Effector memory CD4-positive, alpha-beta T cell (primary cell): ENCODE results near the gene PCBP4.
"Not testable (repeated sequence)": the region's sequence is repeated elsewhere in the genome, so short reads cannot be mapped to it uniquely, and the experiment has no call there.

Source experiments
- DNase-seq, 3 donors: peaks; one replicate each; pipeline ENCODE4 v3.0.0-alpha.2; 2020
- H3K27ac ChIP-seq: 2 replicates; pipeline ENCODE4 v1.7.0; 2013; ENCODE audit warnings: mild to moderate bottlenecking, low read length, moderate library complexity; ENCODE audit not compliant: insufficient read depth, poor library complexity, severe bottlenecking
- H3K27me3 ChIP-seq: replicated peaks from 2 replicates; pipeline ENCODE4 v1.7.0; 2013; ENCODE audit warnings: mild to moderate bottlenecking, low read length; ENCODE audit not compliant: insufficient read depth, control insufficient read depth, poor library complexity, severe bottlenecking
- H3K36me3 ChIP-seq: 2 replicates; pipeline ENCODE4 v1.7.0; 2013; ENCODE audit warnings: mild to moderate bottlenecking, low read length, moderate library complexity; ENCODE audit not compliant: control insufficient read depth, insufficient read depth
- H3K4me1 ChIP-seq: 2 replicates; pipeline ENCODE4 v1.7.0; 2013; ENCODE audit warnings: low read length, mild to moderate bottlenecking; ENCODE audit not compliant: control insufficient read depth, insufficient read depth, poor library complexity, severe bottlenecking
- H3K4me3 ChIP-seq: 2 replicates; pipeline ENCODE4 v1.7.0; 2013; ENCODE audit warnings: low read length, low read depth, mild to moderate bottlenecking; ENCODE audit not compliant: insufficient read depth, poor library complexity, severe bottlenecking
- H3K9me3 ChIP-seq: 2 replicates; pipeline ENCODE4 v1.7.0; 2013; ENCODE audit warnings: mild to moderate bottlenecking, low read length, moderate library complexity; ENCODE audit not compliant: control insufficient read depth

The PCBP4 gene

DNA sequence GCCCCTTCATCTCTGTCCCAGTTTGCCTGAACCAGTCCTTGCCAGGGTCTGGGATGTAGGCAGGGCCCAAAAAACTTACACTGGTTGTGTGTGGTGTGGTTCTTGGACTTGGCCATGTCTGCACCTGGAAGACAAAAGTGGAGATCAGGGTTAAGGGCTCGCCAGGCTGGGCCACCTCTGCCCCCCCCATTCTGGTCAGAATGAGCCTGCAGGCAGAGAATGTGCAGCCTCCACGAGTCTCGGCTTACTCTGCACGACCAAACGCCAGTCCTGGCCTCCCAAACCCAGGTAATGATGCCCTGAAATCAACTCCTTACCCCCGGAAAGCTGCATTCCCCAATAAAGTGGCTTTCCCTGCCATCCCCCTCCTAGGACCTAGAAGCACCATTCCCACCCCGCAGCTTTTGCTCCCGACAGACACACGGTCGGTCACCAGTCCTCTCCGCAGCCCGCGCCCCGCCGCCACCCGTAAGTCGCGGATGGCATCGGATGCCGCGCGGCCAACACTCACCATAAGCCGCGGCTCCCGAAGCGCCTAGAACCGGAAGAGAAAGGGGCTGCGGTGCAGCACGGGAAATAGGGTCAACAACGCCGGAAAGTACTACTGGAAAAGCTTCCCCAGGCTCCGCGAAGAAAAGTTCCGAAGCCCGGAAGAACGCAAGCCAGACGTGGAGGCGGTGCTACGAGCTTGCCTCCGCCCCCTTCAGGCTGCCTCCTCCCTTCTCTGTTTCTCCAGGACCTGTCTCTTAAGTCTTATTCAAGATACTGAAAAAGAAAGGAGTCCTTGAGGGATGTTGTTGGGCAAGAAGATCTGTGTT is 28.3 kb upstream of the PCBP4 start, which contains the start of gene RPL29:
TSS of gene RPL29 (minus strand) at position 550 of the 818 bp plus-strand sequence. CDS start at position 116, 434 bp downstream.
- peaks cover 10% of the 10 kb centered on the region for H3K4me1 ChIP-seq
- peak within 1 kb of the TSS; percentile 79 for H3K4me3 ChIP-seq
- H3K36me3 ChIP-seq: peaks cover 21% of the 10 kb centered on the region

DNA sequence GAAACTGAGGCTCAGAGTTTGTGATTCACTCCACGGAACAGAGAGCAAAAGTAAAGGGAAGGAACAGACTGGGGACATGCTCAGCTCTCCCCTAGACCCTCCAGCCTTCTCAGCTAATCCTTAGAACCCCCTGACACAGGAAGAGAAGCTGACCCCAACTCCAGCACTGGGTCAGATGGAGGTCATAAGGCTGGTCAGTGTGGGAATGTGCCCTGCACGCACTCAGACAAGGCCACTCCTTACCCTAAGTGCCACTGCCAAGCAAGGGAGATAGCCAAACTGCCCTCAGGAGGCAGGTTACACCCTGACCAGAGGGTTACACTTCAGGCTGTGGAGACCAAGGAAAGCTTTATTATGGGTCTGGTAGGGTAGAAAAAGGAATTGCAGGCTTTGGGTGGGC is 27.3 kb upstream of the PCBP4 start:
- Histone ChIP-seq H3K9me3 (no peaks in the 10 kb centered on the region), H3K4me3 (no peak overlapping the region), H3K27me3 (no peaks in the 10 kb centered on the region), H3K36me3 (peaks cover 21% of the 10 kb centered on the region), H3K4me1 (peaks cover 10% of the 10 kb centered on the region), H3K27ac (peak overlapping the region; percentile 85)
- DNase-seq: no peak

More for the DNA sequence above, 28.3 kb upstream of the PCBP4 start, which contains the start of gene RPL29:
- DNase-seq: peak; percentile 82 to 87 (median 86)
- H3K9me3 ChIP-seq: no peaks in the 10 kb centered on the region
- H3K27ac ChIP-seq: peak within 1 kb of the TSS; percentile 85
- H3K27me3 ChIP-seq: no peaks in the 10 kb centered on the region

DNA sequence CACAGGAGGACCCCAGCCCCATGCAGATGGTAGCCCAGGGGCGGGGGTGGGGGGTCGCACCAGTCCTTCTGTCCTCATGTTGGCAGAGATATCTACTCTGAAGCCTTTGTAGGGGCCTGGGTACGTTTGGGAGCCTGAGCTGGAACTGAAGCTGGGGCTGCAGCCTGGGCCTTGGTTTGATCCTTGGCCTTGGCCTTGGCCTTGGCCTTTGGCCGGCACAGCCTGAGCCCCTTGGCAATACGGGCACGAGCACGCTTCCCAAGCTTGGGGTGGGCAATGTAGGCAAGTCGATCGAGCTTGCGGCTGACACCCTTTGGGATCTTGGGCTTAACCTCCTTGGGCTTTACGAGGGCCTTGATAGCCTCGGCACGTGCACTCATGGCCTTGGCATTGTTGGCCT is 26.4 kb upstream of the PCBP4 start:
- H3K4me1 ChIP-seq: peaks cover 10% of the 10 kb centered on the region
- not testable (repeated sequence) for H3K9me3 ChIP-seq

DNA sequence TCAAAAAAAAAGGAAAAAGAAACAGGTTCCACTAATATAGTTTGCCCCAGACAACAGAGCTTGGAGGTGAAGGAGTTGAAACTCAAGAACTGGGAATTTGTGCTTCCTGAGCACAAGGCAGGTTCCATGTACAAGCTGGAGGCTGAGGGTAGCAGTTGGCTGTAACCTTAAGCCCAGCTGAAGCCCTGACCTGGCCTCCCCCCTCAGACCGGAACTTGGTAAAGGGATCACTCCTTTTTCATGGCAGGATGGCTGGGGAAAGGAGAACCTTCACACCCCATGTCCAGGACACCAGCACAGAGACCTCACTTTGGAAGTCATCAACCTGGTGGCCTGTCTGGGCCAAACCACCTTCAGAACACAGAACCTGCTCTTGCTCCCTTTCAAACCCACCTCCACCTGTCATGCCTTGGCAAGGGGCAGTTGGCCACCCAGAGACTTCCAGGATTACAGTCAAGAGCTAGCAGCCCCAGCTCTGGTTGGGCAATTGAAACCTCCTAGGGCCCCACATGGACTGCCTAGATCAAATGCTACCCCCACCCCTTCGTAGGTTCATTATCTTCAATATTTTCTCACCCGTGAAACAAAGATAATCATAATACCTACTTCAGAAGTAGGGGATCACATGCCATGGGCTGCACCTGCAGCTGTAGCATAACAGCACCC is 24.9 kb upstream of the PCBP4 start:
- no peaks in the 10 kb centered on the region for H3K27me3 ChIP-seq
- peaks cover 21% of the 10 kb centered on the region for H3K36me3 ChIP-seq
- no peak overlapping the region for H3K4me3 ChIP-seq
- no peak overlapping the region for H3K27ac ChIP-seq
- no peak for DNase-seq
- no peaks in the 10 kb centered on the region for H3K9me3 ChIP-seq
- peaks cover 10% of the 10 kb centered on the region for H3K4me1 ChIP-seq

More for the DNA sequence above, 26.4 kb upstream of the PCBP4 start:
- not testable (repeated sequence) for H3K27me3 ChIP-seq, H3K4me3 ChIP-seq, H3K27ac ChIP-seq, DNase-seq
- peaks cover 21% of the 10 kb centered on the region for H3K36me3 ChIP-seq

DNA sequence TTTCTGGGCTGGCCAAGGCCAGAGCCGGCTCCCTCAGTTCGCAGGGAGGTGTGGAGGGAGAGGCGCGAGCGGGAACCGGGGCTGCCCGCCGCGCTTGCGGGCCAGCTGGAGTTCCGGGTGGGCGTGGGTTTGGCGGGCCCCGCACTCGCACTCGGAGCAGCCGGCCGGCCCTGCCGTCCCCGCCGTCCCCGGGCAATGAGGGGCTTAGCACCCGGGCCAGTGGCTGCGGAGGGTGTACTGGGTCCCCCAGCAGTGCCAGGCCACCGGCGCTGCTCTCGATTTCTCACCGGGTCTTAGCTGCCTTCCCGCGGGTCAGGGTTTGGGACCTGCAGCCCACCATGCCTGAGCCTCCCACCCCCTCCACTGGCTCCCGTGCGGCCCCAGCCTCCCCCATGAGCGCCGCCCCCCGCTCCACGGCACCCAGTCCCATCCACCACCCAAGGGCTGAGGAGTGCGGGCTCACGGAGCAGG is 23.3 kb upstream of the PCBP4 start:
- H3K9me3 ChIP-seq, DNase-seq, H3K27ac ChIP-seq, H3K27me3 ChIP-seq, H3K4me3 ChIP-seq: not testable (repeated sequence)
- peaks cover 21% of the 10 kb centered on the region for H3K36me3 ChIP-seq
- peaks cover 10% of the 10 kb centered on the region for H3K4me1 ChIP-seq

DNA sequence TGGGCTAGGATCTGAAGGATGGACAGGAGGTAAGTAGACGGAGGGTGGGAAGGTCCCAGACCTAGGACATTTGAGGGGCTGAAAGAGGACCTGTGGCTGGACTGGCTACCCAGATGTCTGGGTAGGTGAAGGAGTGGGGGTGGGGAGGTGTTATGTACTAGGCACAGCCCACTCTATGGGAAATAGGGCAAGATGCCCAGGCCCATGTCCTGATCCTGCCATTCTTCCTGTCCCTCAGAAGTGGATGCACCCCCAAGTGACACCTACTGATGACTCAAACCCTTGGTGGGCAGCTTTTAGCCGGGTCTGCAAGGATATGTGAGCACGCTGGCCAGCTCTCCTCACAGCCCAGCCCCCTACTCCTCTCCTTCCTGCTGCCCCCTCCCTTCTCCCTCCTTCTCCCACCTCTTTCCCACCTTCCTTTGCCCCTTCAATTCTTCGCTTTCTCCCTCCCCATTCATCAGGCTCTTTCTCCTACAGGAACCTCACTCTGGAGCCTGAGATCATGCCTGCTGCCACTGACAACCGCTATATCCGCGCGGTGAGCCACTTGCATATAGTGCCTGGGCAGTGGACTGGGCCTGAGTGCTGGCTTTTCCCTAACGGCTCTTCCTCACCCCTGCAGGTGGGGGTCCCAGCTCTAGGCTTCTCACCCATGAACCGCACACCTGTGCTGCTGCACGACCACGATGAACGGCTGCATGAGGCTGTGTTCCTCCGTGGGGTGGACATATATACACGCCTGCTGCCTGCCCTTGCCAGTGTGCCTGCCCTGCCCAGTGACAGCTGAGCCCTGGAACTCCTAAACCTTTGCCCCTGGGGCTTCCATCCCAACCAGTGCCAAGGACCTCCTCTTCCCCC is 21.3 kb upstream of the PCBP4 start:
- Histone ChIP-seq H3K4me3 (no peak overlapping the region), H3K36me3 (peaks cover 8% of the 10 kb centered on the region), H3K9me3 (no peaks in the 10 kb centered on the region), H3K27me3 (no peaks in the 10 kb centered on the region), H3K27ac (no peak overlapping the region), H3K4me1 (no peaks in the 10 kb centered on the region)
- no peak for DNase-seq

DNA sequence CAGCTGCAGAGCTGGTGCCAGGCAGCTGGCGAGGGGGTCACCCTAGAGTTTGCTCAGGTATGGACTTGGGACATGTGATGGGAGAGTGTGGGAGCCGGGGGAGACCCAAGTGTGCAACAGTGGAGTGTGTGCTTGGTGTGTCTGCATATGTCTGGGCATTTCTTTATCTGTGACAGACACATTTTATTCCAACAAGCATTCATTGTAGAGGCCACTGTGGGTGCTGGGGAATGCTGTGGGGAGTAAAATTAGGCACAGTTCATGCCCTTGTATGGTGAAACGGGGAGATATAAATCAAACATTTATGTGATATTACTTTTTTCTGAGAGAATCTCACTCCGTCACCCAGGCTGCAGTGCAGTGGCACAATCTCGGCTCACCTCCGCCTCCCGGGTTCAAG is 20.3 kb upstream of the PCBP4 start:
- no peaks in the 10 kb centered on the region for H3K27me3 ChIP-seq
- DNase-seq: no peak
- H3K4me1 ChIP-seq: peaks cover 4% of the 10 kb centered on the region
- no peak overlapping the region for H3K27ac ChIP-seq
- H3K4me3 ChIP-seq: no peak overlapping the region
- H3K9me3 ChIP-seq: no peaks in the 10 kb centered on the region
- H3K36me3 ChIP-seq: peaks cover 2% of the 10 kb centered on the region

DNA sequence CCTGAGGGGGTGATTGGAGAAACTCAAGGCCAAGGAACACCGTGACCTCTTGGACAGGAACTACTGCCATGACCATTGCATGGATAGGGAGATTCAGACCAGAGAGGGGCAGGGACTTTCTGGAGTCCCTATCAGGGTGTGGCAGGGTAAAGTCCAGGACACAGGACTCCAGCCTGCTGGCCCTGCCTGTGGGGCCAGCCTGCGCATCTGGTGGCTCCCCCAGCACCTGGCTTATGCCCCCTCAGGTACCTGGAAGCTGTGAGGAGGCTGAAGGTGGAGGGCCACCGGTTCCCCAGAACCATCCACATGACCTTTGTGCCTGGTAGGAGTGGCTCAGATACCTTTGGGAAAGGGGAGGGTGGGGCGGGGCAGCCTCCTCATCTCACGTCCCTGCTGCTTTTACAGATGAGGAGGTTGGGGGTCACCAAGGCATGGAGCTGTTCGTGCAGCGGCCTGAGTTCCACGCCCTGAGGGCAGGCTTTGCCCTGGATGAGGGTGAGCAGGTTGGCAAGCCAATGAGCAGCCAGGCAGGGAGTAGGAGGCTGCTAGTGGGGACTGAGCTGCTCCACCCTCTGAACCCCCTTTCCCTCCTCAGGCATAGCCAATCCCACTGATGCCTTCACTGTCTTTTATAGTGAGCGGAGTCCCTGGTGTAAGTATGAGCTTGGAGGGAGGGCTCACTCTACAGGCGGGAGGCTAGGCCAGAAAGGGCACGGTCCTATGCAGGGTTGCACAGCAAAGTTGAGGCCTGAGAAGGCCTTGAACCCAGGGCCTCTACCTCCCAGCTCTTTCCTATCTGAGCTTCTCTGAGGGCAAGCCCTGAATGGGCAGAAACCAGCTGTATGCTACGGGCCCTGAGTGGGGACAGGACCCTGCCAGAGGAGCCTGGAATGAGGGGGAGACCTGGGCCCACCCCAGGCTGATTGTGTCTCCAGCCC is 19.0 kb upstream of the PCBP4 start:
- Histone ChIP-seq H3K27ac (no peak overlapping the region), H3K36me3 (no peaks in the 10 kb centered on the region), H3K9me3 (no peaks in the 10 kb centered on the region), H3K4me1 (peaks cover 11% of the 10 kb centered on the region), H3K27me3 (no peaks in the 10 kb centered on the region), H3K4me3 (no peak overlapping the region)
- DNase-seq: no peak

DNA sequence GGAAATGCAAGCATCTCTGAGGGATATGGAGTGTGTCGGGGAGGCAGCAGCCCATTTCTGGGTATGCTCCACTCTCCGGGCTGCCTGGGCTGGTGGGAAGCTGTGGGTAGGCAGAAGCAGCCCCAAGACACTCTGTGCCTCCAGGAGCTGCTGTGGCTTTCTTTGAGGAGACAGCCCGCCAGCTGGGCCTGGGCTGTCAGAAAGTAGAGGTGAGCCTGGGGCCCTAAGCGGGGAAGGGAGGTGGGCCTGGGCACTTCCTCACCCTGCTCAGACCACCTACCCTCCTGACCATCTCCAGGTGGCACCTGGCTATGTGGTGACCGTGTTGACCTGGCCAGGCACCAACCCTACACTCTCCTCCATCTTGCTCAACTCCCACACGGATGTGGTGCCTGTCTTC is 17.8 kb upstream of the PCBP4 start:
- Histone ChIP-seq H3K4me3 (no peak overlapping the region), H3K27ac (no peak overlapping the region)

More for the DNA sequence above, 17.8 kb upstream of the PCBP4 start:
- Histone ChIP-seq H3K36me3 (no peaks in the 10 kb centered on the region), H3K9me3 (no peaks in the 10 kb centered on the region), H3K27me3 (no peaks in the 10 kb centered on the region), H3K4me1 (peaks cover 11% of the 10 kb centered on the region)
- DNase-seq: no peak
